Prostate gland (tissue), 2 donors: ENCODE measurements around the gene IRS2.

Experiments
- CTCF ChIP-seq, 4 experiments: fragments of 200-600 bp in 2 of 4; fragments of 450-650 bp in 2 of 4; sonication (generic) in 2 of 4; IDR thresholded peaks; 1 replicate in 3 of 4; 2 replicates in 1 of 4; pipeline ENCODE4 v1.5.1; 2016 to 2019; ENCODE audit warnings: antibody characterized with exemption in 4 of 4, mild to moderate bottlenecking in 2 of 4, moderate library complexity in 2 of 4
- POLR2A ChIP-seq: fragments of 450-650 bp; IDR thresholded peaks from one replicate; pipeline ENCODE4 v1.6.1; 2016; ENCODE audit warnings: antibody characterized with exemption, mild to moderate bottlenecking

DNA sequence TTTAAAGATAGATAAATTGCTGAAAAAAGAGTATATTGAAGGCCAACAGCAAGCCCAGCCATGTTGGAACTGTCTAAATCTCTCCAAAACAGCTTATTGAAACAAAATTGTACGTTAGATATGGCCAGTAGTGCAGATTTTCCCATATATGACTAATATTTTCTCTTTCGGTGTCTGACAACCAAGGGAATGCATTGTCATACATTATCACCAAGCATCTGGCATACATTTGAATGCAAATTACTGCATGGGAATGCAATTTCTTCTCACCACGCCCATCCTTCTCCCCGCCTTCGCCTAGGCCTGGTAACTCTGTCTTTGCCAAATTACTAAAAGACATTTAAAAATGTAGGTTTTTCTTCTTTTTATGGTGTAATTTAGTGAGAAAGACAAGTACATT is 32.5 kb upstream of the IRS2 start:
- TF ChIP-seq CTCF (IDR thresholded peaks at IDR 0.05) (no peak), POLR2A (no peak)
